Pons (tissue), 1 donor: ENCODE data around the gene EXT2.

Source experiments
- DNase-seq: peaks from one replicate; pipeline ENCODE4 v3.0.0-alpha.2; 2016; ENCODE audit warnings: low spot score

EXT2 gene

DNA sequence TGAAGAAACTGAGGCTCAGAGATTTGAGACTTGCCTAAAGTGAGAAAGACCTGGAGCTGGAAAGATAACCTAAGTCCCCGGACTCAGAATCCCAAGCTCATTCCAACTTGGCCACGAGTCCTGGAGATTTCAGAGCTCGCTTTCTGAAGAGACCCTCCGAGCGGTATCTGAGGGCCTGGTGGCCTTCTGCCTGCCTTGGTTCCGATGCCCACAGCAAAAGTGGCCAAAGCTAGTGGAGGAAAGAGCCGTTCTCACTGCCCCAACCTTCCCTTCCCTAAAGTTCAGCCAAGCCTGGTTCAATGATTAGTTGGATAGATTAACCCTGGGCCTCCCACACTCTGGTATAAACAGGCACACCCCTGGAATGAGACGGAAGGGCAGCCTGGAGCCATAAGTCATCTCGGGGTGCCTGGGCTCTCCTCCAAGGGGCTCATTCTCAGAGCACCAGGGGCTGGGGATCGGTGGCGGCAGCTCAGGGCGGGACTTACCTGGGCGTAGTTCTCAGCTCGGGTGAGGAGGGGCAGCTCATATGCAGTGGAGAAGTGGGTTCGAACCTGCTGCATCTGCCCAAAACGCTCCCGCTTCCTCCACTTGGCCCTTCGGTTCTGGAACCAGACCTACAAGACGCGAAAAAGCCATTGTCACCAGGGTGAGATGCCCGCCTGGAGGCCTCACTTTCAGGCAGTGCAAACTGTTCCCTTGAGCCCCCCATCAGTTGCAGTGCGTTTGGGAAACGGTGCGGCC, 171.7 kb downstream of the EXT2 start:
- DNase-seq, result no peak

DNA sequence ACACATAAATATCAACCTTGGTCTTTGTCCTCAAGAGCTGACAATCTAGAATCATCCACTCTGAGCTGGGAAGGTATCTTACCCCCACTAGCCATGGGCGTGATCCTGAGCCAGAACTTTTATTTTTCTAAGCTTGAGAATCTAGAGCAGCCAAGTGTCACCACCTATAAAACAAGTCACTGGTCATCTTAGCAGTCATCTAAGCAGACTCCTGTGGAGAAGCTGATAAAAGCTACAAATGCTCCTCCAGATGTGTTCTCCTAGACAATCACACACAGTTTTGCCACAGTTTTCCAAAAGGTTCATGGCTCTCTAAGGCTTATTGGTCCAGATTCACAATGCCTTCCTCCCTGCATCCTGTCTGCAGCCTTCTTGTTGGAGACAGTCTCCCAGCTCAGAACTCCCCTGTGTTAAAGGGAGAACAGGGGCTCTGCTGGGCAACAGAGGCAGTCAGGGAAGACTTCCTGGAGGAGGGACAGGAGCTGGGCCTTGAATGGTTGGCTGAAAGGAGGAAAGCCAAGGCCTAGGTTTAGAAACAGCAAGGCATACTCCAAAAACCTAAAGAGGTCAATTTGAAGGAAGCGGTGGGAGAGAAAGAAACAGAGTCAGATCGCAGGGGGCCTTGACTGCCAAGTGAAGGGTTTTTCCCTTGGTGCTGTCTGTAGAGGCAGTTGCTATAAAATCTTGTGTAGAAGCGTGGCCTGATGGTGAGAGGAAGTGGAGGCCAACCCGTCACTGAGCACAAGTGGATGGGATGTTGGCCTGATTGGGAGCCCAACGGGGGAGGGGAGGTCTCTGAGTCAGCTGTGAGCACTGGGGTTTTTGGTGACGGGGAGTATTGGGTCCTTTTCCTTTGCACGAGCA, 172.5 kb downstream of the EXT2 start:
- no peak for DNase-seq

DNA sequence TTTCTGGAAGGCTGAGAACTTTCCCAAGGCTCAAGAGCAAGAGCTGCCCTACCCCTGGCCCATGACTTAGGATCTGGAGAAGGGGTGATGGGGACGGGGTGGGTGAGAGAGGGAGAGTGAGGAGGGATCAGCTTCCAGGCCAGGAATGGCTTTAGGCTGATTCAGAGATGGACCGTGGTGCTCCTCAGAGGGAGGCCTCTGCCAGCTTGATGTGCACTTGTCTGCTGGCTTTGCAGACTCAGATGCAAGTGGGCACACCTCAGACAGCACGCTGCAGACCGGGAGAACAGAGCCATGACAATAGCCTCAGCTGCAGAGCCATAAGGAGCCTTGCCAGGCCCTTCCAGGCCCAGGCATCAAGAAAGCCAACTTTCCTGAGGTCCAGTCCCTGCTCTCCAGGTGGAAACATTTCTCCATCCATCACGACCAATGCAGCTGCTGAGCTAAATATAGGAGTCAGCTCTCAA, 173.2 kb downstream of the EXT2 start:
- DNase-seq, result no peak

DNA sequence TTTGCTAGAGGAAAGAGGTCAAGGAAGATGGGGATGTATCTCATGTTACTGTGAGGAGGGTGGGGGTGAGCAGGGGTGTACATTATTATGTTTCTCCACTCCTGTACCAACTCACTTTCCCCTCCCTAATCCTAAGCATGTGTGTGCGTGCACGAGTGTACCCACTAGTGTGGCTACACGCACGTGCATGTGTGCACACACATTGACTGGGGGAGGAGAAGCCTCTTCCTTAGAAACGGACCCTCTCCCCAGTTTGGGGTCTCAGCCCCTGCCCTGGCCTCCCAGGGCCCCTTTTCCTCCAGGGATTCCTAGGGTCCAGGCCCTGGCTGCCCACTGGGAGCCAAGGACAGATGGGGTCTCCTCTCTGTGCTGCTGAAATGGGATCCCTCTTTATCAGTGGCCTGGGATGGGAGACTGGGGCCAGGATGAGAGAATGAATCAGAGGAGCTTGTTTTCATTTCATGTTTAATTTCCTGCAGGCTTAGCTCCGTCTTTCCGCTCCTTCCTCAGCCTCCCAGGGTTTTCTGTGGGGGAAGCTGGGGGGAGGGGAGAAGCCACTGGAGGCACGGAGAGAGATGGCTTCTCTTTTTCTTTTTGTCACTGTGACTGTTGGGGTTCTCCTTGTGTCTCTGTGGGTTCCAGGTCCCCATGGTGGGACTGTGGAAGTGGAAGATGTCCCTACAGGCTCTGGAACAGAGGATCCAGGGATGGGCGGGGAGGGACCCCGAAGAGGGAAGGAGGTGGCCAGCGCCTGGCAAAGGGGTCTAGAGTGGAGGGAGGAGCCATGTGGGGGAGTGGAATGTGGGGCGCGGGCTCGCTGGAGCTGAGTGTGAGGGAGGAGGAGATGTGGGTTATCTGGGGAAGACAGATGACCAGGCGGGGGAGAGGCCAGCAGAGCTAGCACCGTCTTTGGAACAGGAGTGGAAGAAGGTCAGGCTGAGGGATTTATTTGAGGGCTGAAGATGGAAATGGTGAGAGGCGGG, 174.2 kb downstream of the EXT2 start:
- DNase-seq, result no peak

DNA sequence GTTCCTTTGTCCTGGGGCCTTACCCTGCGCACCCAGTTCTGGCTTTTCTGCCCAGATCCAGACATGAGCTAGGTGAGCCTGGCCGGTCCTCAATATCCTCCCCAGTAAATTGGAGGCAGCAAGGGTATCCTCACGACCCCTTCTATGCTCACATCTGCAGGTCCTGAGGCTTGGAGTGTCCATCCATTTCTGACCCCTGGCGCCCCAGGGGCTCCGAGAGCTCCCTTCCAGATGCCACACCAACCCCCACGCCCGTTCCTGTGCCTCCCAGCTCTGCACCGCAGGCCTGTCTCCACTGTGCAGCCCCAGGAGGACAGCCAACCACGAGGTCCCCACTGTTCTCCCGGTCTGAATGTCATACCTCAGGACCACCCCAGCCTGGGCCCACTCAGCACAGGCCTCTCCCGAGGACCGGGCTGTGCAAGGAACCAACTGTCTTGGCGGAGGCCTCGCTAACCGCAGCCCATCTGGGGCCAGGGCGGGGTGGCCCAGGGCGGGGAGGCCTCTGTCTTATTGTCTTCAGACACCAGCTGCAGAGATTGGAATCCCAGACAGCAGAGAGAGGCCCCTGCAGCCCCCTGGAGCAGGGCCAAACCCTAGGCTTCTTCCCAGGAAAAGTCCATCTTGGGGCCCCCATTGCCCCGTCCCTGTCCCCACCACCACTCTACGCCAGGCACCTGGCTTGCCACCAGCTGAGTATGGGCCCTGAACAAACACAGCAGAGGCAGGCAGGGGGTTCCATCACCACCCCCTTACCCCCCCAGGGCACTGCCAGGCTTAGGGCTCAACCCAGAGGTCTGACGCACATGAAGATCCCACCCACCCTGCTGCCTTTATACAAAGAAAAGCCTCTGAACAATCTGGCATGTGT, 175.2 kb downstream of the EXT2 start:
- no peak for DNase-seq

DNA sequence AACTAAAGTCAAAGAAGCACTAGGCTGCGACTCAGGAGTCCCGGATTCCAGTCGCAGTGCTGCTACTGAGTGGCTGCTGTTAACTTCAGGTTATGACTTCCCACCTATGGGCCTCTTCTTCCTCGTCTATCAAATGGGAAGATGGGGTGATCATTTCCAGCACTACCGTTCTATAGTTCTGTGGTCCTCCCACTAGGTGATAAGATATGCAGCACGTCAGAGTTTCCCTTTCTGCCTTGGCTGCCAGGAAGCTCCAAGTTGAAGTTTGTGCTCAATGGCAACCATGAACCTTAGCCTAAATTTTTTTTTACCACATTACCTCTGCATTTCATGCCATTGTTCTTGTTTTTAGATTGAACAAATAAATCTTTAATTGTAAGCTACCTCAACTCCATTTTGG, 175.8 kb downstream of the EXT2 start:
- DNase-seq, result no peak

DNA sequence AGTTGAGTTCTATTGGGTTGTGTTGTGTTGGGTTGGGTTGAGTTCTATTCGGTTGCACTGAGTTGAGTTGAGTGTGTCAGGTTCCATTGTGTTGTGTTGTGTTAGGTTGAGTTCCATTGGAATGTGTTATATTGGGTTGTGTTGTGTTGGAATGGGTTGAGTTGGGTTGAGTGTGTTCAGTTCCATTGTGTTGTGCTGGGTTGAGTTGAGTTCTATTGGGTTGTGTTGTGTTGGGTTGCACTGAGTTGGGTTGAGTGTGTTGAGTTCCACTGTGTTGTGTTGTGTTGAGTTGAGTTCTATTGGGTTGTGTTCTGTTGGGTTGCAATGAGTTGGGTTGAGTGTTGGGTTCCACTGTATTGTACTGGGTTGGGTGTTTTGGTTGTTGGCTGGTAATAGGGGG, 178.9 kb downstream of the EXT2 start:
- DNase-seq, result no peak

DNA sequence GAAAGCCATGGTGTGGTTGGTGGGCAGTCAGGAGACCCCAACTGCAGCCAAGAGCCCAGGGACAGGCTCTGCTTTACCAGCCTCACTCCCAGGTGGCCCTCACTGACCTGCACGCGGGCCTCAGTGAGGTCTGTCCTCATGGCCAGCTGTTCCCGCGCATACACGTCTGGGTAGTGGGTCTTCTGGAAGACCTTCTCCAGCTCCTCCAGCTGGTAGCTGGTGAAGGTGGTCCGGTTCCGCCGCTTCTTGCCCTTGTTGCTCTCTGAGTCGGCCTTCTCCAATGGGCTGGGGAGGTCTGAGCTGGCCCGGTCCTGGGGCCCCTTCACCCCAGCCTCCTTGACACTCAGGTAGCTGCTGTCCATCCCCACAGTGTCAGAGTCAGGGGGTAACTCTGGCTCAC, 179.8 kb downstream of the EXT2 start:
- DNase-seq, result no peak

DNA sequence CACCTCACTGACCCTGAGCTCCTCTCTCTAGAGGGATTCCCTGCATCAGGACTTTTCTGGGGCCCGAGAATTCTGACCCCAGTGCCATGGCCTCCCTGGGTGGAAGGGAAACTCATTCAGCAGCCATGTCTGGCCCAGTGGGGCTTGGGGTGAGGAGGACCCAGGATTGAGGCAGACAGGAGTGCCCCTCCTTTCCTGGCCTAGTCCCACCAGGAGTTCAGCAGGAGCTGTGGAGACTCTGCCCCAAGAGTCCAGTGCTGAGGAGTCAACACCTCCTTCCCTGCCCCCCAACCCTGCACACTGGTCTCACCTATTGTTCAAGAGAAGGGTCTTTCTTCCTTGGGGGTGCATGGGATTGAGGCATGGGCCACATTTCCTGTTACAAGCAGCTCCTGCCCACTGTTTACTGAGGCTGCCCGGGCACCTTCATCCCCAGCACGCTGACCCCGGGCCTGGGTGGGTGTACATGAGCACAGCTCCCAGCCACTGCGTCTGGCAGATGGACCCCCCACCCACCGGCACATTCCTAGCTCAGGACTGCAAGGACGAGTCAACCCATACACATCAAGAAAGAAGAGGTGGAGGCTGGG, 180.6 kb downstream of the EXT2 start:
- DNase-seq, result no peak

DNA sequence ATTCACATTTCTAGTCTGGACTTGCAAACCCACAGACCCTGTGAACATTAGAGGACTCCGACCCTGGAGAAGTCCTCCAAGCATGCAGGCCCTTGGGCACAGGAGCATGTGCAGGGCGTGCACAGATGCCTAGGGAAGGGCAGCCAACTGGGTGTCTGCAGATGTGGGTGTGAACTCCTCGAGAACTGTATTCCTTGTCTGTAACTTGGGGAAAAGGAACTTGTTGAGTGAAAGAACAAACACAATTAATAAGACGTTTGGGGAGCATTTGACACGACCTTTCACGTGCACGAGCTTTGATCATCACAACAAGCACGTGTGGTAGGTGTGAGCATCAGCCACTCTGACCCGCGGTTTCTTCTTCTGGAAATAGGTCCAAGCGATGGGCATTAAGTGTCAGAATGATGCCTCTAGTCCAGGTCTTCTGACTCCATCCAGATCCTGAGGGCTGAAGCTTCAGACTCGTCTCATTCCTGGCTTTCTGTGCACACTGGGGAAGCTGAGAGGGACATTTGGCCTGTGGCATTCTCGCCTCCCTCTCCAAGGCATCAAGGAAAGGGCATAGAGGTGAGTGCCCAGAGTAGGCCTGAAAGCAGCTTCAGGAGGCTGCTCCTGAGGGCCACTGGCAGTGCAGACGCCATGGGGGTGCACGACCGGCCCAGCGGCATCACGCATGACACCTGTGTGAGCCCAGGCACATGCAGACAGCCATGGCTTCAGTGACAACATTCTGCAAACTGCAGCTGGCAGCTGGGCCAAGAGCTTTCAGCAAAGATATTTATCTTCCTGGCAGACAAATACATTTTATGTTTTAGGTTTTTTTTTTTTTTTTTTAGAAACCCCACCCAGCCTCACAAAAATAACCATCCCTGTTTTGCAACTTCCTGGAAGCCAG, 182.0 kb downstream of the EXT2 start:
- no peak for DNase-seq

DNA sequence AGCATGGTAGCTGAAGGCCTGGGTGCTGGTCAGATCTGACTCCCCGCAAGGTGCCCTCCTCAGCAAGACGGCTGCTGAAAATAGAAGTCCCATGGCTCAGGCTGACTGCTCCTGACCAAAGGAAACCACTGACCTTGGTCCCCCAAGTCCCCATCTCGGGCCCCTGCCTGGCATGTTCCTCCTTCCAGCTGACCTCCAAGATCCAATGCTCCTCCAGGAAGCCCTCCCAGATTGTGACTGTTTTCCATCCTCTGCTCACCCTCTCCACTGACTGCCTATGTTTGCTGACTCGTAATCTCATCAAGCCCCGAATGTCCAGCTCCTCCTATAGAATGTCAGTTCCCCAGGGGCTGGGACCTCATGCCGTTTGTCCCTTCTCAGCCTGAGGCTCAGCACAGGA, 184.0 kb downstream of the EXT2 start:
- no peak for DNase-seq

DNA sequence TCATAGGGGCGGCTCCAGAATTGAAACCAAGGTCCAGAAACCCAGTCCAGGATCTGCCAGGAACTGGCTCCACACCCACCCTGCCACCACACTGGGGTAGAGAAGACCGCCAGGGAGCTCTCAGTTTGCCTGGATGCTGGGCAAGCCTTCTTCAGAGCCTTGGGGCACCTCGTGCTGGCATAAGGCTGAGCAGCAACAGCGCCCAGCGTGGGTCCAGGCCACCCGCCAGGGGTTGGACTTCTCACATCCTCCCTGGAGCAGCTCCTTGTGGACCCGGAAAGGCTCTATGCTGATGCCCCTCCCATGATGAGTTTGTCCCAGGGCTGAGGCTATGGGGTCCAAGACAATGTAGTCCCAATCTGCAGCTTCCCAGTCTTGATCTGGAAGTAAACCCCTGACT, 184.8 kb downstream of the EXT2 start:
- DNase-seq, result no peak

DNA sequence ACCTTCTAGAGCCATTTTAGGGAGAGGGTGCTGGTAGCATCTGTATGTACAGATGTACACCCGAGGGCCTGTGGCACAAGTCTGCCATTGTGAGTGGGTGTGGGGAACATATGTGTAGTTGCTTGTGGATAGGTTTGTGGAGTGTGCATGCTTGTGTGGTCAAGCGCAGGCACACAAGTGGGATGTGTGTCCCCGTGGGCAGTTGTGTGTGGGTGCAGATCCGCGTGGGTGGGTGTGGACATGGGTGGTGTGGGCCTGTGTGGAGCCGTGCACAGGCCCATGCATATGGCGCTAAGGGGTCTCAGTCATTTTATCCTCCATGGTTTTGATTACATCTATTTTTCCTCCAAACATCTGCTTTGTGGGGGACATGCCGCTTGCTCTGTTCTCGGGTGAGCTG, 185.7 kb downstream of the EXT2 start:
- no peak for DNase-seq

DNA sequence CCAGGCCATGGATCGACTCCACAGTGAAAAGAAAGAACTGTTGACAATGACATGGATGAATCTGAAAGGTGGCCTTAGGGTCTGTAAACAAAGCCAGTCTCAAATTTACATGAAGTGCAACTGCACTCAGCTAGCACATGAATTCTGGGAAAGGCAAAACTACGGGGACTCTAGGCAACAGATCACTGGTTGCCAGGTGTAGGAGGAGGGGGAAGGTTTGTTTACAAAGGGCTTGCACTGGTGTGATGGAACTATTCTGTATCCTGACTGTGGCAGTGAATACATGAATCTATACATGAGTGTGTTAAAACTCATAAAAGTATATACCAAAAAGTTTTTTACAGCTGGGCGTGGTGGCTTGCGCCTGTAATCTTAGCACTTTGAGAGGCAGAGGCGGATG, 187.1 kb downstream of the EXT2 start:
- no peak for DNase-seq

DNA sequence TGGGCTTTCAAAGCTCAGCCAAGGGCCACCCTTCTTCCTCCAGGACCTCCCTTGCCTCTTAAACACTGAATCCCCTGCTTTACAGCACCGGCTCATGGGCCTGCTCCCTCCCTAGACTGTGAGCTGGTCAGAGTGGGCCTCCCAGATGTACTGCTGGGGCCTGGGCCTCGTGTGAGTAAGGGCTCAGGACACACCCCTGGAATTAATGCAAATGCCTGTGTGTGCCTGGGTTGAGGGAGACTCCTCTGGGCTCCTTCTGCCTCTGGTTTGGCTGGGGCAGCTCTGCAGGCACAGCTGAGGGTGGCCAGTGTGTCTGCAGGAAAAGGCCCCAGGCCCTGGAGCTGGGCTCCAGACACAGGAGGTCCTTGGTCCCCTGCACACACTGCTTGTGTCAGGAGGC, 190.3 kb downstream of the EXT2 start:
- no peak for DNase-seq

DNA sequence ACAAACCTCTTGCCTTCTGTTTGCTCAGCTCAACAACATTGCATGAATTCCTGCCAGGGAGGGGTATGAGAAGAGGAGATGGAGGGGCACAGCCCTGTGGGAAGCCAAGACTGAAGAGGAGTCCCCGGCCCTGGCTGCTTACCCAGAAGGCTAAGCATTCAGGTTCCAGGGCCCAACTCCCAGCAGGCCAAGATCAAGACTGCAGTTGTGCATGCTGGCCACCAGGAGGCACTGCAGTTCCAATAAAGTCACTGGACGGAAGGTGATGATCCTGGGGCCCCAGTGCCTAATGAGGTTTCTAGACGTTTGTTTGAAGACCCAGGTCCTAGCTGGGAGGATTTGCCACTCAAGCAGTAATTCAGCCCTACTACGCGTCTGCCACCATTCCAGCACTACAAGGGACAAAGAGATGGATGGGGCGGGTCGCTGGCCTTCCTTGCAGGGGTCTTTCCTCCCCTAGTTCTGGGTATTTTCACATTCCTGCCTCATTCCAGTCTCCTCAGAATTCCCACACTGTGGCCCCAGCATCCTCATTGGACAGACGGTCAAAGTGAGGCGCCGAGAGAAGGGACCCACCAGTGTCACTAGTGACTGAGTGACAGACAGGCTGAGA, 190.9 kb downstream of the EXT2 start:
- peak; percentile 30 for DNase-seq

DNA sequence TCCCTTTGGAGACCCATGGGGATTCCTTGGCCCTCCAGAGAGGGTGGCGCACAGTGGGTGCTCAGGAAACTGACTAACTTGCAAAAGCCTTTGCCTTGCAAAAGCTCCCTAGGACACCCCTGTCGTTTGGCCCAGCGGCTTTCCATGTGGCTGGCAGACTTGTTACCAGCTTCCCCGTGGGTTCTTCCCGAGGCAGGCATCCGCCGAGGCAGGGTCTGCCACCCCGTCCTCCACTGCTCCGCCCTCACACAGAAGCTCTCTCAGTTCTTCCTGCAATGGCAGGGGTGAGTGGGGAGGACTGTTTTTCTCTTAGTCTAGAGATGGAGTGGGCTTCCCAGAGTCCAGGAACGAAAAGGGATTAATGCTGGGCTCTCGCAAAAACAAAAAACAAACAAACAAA, 191.4 kb downstream of the EXT2 start:
- no peak for DNase-seq

DNA sequence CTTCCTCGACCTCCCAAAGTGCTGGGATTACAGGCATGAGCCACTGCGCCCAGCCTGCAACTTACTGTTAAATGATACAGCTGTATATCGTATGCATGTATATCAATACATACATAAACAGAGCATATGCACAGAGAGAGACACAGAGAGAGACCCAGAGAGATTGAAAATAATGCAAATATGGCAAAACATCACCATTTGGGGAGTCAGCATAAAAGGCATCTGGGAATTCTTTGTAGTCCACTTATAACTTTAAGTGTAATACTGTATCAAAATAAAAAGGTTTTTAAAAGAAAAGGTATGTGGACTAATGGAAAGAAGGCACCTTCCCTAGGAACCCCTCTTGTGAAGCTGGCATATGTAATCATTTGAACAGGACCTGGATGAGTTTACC, 192.7 kb downstream of the EXT2 start:
- DNase-seq, result no peak

DNA sequence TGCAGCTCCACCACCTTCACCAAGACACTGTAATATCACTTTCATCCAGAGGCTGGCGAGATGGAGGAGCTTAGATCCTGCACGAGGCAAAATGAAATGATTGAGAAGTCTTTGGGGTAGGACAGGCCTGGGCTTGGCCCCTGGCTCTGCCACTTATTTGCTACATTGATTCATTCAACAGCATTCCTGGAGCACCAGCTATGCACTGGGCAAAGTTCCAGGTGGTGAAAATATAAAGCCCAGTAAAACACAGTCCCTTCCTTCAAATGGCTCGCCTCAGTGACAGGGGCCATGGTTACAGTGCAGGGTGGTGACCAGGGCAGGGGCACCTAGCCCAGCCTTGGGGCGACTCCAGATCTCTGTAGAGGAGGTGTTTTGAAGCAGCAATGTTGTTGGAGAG, 194.7 kb downstream of the EXT2 start:
- no peak for DNase-seq
